GM19395 (cell line): ENCODE results near the gene KBTBD13.

ENCODE experiments used
- ATAC-seq: cut with Tn5 transposase; IDR thresholded peaks from one replicate; pipeline ENCODE4 v1.9.1; 2021; ENCODE audit warnings: mild to moderate bottlenecking, moderate library complexity; ENCODE audit not compliant: unreplicated experiment

The KBTBD13 gene

DNA sequence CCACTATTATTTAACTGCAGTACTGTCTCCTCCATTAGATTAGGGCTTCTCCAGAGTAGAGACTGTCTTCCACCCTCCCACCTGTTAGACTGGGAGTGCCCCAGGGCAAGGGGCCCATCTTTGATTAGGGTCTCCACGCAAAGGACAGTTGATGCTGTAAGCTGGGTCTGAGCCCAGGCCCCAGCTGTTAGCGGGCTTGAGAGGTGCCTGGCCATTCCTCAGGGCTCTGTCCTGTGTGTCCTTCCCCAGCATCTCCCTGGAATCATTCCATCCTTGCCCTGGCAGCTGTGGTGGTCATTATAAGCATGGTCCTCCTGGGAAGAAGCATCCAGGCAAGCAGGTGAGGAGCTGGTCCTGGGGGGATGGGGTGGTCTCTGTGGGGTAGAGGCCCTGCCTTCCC lies 25.3 kb upstream of the KBTBD13 start:
- no peak for ATAC-seq

DNA sequence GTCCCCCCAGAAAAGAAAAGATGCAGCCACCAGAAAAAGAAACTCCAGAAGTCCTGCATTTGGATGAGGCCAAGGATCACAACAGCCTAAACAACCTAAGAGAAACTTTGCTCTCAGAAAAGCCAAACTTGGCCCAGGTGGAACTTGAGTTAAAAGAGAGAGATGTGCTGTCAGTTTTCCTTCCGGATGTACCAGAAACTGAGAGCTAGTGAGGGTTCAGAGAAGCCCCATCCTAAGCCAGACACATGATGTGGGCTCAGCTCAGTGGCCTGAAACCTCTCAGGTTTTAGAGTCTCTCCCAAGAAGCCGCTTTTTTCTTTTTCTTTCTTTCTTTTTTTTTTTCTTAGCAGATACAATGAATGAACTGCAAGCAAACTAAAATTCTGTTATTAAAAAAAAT lies 23.6 kb upstream of the KBTBD13 start:
- ATAC-seq = no peak

DNA sequence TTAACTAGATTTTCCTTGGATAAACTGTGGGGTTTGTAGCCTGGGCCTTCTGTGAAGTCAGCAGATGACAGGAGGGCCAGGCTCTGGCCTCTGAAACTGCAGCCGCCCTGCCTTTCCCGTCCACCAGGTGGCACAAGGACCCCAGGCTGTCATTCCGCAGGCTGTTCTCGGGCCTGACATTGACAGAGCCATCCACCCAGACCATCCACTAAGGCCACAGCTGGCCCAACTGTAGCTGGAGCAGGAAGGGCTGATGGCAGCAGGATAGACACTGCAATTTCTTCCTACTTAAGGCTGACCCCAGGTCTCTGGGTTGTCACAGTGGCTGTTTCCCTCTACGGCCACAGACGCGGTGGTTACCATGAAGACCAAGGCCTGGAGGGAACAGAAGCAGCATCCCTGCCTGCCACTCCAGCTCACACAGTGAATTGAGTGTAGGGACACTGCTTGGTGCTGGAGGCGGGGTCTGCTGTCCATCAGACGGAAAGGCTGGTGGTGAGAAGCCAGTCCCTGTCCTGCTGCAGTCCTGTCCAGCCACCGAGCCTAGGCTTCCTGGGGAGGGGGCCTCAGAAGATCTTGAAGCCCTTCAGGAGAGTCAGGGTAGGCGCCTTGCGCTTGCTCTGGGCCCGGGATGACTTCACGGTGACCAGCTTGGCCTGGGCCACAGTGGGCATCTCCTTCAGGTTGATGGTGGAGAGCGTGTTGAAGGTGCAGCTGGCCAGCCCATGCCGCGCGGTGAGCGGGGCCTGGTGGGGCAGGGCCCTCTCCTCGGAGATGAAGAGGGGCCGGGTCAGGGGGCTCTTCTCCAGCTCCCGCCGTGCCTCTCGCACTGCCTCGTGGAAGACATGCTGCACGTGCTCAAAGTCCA lies 22.0 kb upstream of the KBTBD13 start:
- ATAC-seq = no peak

DNA sequence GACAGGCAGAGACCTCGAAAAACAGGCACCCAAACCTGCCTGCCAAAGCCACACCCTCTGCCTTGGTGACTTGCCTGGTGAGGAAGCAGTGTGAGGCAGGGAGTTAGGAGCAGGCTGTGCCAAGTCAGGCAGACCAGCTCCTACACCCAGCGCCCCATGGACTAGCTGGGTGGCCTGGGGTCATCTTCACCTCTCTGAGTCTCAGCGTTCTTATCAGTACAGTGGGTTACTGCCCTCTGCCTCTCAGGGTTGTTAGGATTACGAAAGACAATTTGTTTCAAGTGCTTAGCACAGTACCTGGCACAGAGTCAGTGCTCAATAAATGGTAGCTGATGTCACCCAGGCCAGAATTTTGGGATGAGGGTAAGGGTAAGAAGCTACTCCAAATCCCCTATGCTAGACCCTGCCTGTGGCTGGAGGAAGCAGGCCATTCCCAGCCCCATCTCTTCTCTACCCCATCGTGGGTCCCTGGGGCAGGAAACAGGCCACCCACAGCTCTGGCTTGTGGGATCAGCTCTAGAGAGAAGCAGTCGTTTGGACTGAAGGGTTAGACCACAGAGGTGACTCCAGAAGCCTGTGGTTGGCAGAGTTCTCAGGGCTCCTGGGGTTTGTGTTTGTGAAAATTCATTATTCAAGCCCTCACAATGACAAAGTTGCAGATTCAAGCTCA lies 21.2 kb upstream of the KBTBD13 start:
- ATAC-seq = no peak

DNA sequence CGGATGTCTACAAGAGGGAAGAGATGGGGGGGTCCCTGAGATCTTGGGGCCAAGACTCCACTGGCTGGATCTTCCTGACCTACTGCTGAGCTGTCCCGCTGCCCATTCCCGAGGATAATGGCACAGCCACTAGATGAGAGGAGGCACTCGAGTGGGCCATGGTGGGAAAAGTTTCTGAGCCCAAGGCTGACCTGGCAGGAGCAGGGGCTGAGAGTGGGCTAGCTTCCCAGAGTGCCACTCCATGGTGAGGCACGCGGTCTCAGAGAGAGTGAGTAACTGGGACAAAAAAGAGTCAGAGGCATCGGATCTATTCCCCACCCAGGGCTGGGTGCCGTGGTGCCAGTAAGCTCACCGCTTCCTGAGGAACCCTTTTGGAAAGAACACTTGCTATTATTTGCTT lies 20.4 kb upstream of the KBTBD13 start:
- no peak for ATAC-seq

DNA sequence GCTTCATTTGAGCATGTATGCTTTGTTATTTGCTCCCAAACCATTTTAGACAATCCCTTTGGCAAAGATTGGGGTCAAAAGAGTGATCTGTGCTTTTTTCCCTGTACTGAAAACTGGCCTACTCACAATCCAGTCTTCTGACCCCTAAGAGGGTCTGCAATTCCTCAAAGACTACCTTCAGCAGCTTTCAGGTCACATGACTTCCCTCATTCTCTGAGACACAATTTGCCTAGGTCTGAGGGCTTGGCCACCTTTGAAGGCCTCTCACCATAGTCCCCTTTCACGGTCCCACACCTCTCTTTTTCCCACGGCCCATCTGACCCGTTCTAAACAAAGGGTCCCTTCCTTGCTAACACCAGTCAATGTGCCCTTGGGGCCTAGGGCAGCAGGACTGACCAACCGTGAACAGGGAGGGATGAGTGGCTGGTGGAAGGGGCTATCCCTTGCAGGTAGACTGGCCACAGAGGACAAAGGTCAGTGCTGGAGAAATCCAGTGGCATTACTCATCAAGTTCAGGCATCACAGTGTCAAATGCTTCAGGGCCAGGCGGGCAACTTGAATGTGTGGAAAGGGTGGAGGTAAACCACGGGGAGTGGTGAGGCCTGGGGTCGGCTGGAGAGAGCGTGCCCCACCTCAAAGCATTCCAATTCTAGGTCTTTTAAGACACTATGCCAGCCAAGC lies 19.5 kb upstream of the KBTBD13 start:
- ATAC-seq = no peak

DNA sequence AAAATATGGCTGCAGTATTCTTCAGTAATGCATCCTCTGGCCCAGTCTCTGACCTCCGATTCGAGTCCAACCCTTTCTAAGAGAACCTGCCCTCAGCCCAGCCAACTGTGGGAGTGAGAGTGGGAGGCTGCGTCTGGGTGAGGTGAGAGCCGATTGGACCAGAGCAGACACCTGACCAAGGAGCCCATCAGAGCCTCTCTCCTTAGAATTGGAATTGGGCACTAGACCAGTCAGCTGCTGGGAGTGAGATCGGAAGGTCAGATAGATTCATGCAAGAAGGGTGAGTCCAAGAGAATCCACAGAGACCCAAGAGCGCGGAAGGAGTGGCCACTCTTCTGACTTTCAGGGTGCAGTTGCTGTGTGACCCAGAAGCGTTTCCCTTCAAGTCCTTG lies 19.0 kb upstream of the KBTBD13 start:
- no peak for ATAC-seq

DNA sequence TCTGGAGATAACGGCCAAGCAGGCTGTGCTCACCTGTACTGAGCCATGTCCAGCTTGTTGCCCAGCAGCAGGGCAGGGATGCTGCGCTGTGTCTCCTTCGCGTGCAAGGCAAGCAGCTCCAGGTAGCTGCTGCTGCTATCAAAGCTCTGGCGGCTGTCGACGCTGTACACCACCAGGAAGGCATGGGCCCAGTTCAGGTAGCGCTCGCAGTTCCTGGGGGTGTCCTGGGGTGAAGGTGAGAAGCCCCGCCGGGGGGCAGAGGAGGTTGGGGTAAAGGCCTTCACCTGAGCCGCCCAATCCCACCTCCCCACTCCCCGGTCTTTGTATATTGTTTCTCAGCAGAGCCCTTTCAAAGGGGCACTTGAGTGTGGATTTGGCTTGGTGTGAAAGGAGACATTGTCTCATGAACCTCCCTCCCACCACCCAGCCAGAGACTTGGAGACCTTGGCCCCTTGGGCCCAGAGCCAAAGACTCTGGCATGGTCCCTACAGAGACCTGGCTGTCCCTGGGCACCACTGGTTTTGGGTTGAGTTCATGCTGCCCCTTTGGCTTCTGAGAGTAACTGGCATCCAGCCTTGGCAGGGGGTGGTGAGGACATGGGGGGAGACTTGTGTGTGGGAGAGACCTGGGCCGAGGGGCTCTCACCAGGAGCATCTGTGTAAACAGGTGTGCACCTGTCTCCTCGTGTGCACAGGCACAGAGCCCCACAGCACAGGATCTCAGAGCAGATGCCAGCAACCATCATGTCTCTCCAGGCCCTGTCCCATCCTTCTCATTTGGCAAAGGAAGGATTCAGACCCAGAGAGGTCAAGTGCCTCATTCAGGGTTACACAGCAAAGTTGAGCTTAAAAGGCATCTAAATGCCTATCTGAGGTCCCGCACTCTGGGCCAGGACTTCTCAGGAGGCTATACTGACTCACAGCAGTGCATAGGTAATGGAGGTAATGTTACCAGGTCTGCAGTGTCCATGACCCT lies 17.9 kb upstream of the KBTBD13 start:
- ATAC-seq = no peak

DNA sequence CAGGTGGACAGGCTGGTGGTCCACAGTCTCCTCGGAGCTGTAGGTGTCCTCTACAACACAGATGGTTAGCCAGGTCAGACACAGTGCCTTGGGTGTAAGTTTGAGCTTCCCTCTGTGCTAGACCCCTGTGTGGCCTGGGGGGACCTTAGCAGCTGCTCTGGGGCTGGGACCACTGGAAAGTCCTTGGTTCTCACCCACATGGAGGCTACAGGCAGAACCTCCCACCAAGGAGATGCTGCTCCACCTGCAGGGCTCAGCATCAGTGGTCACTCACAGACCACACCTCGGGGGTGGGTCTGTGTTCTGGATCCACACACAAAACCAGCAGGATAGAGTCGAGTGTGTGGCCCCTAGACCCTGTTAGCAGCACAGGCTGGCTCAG lies 17.2 kb upstream of the KBTBD13 start:
- ATAC-seq = no peak

DNA sequence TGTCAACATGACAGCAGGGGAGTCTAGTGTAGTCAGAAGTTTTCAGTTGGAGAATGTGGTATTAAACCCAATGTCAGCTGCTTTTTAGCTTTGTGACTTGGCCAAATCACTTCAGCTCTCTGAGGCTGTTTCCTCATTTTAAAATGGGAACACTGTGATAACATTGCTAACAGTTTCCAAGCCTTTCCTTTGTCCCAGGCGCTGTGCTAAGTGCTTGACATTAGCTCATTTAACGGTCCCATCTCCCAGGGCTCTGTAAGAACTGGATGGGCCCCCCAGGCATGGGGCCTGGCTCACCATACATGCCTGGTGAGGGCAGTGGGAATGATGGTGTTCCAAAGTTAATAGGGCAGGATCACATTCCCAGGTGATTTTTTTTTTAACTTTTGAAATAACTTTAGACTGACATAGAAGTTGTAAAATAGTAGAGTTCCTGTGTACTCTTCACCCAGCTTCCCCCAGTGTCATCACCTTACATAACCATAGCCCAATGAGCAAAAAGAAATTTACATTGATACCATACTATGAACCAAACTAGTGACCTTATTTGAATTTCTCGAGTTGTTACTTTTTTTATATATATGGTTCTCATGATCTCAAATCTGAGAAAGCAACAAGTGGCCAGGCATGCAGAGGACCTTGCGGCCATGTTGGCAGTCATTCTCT lies 16.5 kb upstream of the KBTBD13 start:
- ATAC-seq = no peak

DNA sequence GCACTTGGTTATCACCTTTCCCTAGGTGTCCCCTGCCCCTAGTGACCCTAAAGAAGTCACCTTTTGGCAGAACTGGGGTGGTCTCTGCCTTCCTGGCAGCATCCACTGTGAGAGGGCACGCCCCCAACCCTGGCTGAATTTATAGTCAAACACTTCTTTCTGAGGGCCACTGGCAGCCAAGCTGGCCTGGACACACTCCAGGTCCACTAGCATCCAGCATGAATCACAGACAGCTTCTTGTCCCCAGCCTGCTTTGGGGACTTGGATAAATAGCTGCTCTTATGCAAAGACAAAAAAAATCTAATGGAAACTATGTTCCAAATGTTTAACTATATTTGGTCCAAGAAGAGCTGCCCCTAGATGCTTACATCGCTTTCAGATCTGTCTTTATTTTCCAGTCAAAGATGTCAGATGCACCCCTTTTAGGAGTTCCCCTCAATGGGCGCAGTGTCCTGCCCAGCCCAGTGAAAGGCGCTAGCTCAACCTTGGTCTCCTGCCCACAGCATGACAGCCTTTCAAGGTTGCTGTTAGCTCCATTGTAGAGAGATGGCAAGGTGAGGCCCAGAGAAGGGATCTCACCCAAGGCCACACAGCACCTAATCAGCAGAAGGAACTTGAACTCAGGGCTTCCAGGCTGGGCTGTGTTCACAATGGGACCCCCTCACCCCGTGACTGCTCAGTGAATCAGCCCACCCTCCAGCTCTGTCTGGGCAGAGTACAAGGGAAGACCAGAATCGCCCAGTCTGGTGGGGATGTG lies 15.7 kb upstream of the KBTBD13 start:
- ATAC-seq = no peak

DNA sequence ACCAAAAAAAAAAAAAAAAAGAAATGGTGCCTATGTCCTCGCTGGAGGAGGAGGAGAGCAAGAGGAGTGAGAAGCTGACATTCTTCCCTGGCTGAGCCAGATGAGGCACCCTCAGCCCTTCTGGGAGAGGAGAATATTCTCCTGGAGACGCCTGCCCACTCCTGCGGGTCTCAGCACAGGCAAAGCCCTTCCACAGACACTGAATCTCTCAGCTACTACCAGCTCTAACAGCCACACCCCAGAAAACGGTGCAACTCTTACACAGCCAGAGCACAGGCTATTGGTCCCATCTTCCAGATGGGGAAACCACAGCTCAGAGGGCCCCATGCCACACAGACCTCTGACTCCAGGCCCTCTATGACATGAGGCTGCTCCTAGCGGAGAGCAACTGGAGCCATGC lies 14.5 kb upstream of the KBTBD13 start:
- ATAC-seq = no peak

DNA sequence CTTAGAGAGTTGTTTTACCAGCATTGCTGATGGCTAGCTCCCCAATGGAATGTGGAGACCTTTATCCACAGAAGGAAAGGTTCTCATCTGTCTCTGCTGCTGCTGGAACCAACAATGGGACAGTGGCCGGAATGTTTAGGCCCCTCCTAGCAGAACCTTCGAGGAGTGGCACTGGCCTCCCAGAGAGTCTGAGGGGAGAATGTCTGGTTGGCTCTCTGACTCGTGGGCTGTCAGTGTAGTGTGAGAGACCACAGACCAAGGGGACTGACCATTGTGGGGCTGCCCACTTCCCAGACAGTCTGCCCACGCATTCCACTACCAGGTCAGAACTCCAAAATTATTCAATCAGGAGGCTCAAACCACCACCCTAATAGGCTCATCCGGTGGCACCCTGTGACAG lies 13.8 kb upstream of the KBTBD13 start:
- ATAC-seq = no peak

DNA sequence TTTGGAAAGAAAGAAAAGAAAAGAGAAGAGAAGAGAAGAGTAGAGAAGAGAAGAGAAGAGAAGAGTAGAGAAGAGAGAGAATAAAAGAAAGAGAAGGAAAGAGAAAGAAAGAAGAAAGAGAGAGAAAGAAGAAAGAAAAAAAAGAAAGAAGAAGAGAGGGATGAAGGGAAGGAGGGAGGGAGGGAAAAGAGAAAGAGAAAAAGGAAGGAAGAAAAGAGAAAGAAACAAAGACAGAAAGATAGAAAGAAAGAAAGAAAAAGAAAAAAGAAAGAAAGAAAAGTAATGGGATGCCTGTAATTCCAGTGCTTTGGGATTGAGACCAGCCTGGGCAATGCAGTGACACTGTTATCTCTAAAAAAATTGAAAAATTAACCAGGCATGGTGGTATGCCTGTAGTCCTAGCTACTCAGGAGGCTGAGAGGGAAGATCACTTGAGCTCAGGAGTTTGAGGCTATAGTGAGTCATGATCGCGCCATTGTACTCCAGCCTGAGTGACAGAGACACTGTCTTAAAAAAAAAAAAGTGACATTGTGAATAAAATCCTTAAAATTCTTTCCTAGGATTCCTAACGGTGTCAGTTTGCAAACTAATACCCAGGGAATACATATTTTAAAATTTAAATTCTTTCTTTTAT lies 10.4 kb upstream of the KBTBD13 start:
- ATAC-seq = no peak

DNA sequence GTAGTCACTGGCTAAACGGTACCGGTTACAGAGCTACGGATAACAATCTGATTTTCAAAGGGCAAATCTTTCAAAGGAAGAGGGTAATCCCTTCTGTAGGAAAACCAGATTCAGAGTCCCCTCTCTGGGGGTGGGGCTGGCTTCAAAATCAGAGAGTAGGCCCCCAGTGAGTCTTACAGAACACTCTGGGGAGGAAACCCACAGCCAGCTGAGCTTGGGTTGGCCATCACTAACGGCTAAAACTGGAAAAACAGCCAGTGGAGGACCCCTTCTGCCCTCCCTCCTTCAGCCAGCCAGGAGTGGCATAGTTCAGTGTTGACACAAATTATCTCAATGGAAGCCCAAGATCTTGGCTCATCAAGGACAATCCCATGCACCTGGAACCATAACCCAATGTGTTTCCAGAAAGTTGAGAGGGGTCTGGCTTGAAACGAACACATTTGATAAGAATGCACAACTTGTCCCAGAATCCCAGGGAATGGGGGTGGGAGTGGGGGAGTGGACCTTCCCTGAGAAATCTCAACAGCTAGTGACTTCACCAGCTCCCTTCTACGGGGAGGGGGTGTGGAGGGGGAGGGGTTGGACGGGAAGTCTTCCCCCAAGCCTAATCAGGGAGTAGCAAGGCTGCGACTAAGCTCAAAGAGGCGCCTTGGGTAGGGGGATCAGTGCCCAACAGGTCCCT lies 9.8 kb upstream of the KBTBD13 start:
- no peak for ATAC-seq

DNA sequence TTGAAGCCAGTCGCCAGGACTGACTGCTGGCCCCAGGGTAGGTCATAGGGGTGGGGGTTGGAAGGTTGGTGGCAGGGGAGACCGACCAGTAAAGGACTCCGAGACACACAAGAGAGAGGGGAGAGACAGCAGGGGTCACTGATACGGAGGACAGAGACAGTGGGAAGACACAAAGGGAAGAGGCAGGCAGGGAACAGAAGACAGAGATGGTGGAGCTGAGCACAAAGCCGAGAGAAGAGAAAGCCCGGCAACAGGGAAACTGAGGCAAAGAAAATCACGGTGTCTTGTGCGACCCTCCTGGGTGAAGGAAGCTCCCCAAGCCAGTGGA lies 9.3 kb upstream of the KBTBD13 start:
- no peak for ATAC-seq

DNA sequence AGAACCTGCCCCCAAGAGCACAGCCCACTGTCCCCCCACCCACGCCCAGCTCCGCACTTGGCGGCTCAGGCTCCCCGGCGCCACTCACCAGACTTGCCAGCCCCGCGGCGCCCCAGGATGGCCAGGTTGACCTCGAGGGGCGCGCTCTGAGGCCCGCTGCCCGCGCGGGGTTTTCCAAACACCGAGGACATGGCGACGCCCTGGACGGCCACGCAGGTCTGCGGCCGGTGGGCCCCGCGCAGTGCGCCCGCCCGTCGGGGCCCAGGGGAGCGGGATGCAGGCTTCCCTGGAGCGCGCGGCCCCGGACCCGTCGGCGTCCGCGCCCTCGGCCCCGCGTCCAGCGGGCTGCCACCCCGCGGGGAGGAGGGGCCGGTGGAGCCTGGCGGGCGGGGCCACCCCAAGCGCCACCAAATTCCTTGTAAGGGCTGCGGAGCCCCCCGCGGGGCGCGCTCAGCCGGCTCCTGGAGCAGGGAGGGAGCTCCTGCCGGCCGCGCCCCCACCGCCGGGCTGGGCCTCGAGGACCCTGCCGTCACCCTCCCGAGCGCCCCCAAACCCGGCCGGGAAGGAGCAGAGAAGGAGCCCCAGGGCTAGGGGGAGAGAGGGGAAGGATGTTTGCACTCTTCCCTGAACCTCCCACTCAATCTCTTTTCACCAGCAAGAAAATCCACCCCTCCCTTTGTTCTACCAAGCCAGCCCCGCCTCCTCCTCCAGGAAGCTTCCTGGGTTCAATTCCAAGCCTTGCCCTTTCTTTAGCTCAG lies 8.7 kb upstream of the KBTBD13 start, which contains the start of gene RASL12:
Gene RASL12, minus strand, starts transcription at position 347 of the 758 bp plus-strand sequence. Its CDS starts 156 bp downstream, at position 191.
- ATAC-seq = no peak

DNA sequence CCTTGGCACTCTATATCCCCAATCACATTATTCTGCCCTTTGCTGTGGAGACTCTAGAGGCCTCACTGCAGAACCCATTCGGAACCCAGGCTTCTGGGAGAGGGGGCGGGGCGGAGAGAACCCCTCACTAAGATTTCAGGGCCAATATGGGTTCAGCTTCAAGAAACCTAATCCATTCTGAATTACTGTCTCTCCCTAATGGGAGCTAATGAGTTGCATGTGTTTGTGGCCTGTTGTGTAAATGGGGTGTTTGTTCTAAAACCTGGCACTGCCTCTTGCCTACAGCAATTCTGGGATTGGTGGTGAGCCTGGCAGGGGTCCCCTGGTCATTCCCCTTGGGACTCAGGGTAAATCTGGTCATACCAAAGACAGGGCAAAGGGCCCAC lies 8.2 kb upstream of the KBTBD13 start:
- ATAC-seq = no peak
